Activated CD4-positive, alpha-beta memory T cell treated with anti-CD3 and anti-CD28 coated beads, Interleukin-2, amount 10 ng/mL, durations not matched to agents 7 days and 5 days (primary cell): ENCODE measurements around the gene YPEL4. TPM values are rescaled to one million over a fixed set of nuclear protein-coding genes. Genes with fewer than 3 reads are reported as not detected.

Experiments
- CTCF ChIA-PET: fragments of 350-600 bp; sonication (Branson Sonifier 250); formaldehyde crosslinking; loops from one replicate; lab custom pipeline; 2021; ENCODE audit warnings: antibody characterized with exemption, inconsistent platforms; lab: Charles Lee
- POLR2A ChIA-PET: fragments of 350-600 bp; sonication (Branson Sonifier 250); formaldehyde crosslinking; loops from one replicate; lab custom pipeline; 2021; ENCODE audit warnings: antibody characterized with exemption; lab: Charles Lee
- DNase-seq: peaks from one replicate; pipeline ENCODE4 v3.0.0-alpha.2; 2020
- H3K27ac Mint-ChIP-seq: one replicate; pipeline ENCODE4 v1.8.0; 2021; ENCODE audit warnings: mild to moderate bottlenecking, mixed read lengths
- H3K27me3 Mint-ChIP-seq: one replicate; pipeline ENCODE4 v1.8.0; 2021; ENCODE audit warnings: mixed read lengths
- H3K36me3 Mint-ChIP-seq: one replicate; pipeline ENCODE4 v1.8.0; 2021; ENCODE audit warnings: low read depth, mixed read lengths
- H3K4me1 Mint-ChIP-seq: one replicate; pipeline ENCODE4 v1.8.0; 2021; ENCODE audit warnings: mixed read lengths
- H3K4me3 Mint-ChIP-seq: one replicate; pipeline ENCODE4 v1.8.0; 2021; ENCODE audit warnings: mild to moderate bottlenecking, mixed read lengths
- H3K9me3 Mint-ChIP-seq: one replicate; pipeline ENCODE4 v1.8.0; 2021; ENCODE audit warnings: mixed read lengths
- total RNA-seq, 2 experiments: library from RNA; stranded (reverse); gene quantifications; one replicate each; pipeline ENCODE4 v1.2.3, GENCODE V29; 2021

The YPEL4 gene
- total RNA-seq, 2 experiments from 2014 or later, result 1.5 to 2.2 TPM

DNA sequence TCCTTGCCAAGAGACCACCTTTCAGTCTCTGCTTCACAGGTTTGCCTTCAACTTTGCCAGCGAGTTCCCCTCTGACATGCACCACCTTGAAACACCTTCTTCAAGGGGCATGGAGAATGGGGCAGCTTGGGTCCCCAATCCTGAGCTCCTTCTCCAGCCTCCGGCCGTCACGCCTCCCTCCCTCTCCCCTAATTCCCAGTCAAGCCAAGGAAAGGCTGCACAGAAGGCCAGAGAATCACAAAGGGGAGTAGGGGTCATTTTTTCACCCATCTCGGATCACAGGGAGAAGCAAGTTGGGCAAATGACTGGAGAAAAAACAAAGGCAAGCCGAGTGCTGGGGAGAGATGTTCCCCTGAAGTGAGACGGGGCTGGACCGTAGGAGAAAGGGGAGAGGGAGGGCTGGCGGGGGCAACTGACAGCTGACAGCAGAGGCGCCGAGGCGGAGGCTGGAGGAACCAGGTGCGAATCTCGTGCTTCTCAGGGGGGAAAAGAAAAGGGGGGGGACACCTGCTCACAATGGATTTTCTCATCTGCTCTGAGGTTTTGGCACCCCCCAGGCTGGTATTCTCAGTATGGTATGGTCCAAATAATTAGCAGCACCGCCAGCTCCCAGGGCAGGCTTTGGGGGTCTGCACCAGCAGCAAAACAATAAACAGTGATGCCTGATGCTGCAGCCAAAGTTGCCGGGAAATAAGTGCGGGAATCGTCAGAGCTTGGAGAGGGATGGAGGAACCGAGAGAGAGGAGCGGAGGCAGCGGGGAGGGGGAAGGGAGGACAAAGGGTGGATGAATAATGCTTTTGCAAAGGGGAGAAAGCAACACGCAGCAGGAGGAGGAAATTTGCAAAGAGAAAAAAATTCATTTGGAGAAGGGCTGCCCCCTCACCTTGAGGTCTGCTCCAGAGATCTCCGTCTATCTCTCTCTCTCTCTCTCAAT, 644 bp downstream of the YPEL4 start:
- H3K9me3 Mint-ChIP-seq, result no peaks in the 10 kb centered on the region
- no peak overlapping the region for H3K27ac Mint-ChIP-seq
- no peak for DNase-seq
- POLR2A ChIA-PET, result interaction anchor here (0.6 to 1.6 kb wide), 3 partner anchors 8 to 324 kb away, joined by 3 to 5 read pairs (median 3); partner anchors contain the start of gene UBE2L6
- CTCF ChIA-PET, result interaction anchor here (1.0 to 1.1 kb wide), 2 partner anchors 81 to 156 kb away, joined by 3 to 4 read pairs; partner anchors contain the start of gene UBE2L6
- peak overlapping the region; percentile 69 for H3K4me3 Mint-ChIP-seq
- H3K36me3 Mint-ChIP-seq, result no peaks in the 10 kb centered on the region
- H3K27me3 Mint-ChIP-seq, result peaks cover 55% of the 10 kb centered on the region
- peaks cover 49% of the 10 kb centered on the region for H3K4me1 Mint-ChIP-seq

DNA sequence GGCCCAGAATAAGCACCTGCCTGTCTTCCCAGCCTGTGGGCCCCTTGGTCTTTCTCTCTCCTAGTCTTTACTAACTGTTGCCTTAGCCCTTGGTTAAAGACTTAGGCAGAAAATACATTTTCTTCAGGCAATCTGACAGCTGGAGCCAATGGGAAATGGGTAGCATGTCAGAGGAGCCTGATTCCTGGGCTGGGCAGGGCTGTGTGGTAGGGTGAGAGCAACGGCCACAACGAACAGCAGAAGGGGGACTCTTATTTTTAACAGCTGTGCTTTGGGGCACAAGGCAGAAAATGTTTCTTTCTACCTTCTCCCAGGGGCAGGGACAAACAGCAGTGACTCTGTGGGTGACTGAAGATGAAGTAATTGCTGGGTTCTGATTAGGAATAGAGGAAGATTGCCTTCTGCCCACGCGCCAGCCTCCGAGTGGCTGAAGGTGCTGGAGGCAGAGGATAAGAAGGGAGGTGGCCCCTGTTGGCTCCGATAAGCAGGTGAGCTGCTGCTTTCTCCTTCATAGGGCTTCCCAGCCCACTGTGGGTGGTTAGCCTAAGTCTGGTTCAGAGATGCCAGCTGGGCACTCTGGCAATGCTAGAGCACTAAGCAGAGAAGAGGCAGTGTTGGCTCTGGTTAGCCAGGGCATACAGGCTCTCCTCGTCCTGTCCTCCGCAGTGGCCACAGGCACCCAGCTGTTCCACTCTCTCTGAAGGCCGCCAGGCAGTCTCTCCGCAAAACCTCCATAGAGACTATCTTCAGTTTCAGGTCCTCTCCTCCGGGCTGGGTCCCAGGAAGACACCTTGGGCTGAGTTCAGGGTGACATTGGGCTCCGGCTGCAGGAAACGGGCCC, 1.5 kb downstream of the YPEL4 start:
- Mint-ChIP-seq H3K27ac (no peak overlapping the region), H3K4me1 (peaks cover 48% of the 10 kb centered on the region), H3K36me3 (no peaks in the 10 kb centered on the region), H3K27me3 (peaks cover 61% of the 10 kb centered on the region), H3K4me3 (peak overlapping the region; percentile 69), H3K9me3 (no peaks in the 10 kb centered on the region)
- no peak for DNase-seq
- ChIA-PET POLR2A (interaction anchor here (1.1 to 1.6 kb wide), 2 partner anchors 9 to 80 kb away, joined by 3 to 5 read pairs; partner anchors contain the start of gene UBE2L6), CTCF (interaction anchor here (1.0 kb wide), 1 partner anchor 155 kb away, joined by 3 read pairs; no protein-coding TSS in a partner anchor)

DNA sequence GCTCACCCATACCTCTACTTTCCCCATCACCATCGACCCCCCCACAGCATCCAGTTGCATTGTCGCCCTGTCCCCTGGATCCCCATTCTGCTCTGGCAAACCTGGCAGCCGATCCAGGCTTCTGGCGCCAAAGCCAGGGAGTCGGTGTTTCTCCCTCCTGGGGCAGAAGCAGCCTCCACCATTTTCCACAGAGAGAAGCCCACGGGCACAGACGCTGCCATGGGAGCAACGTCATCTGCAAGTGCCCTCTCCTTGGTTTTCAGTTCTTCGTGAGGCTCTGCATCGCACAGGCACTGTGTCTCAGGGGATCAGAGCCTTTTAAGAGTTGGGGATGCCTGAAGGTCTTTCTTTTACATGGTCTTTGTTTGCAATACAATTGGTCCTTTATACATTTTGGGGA, 2.3 kb downstream of the YPEL4 start:
- Mint-ChIP-seq H3K4me3 (no peak overlapping the region), H3K27me3 (peaks cover 65% of the 10 kb centered on the region), H3K4me1 (peaks cover 42% of the 10 kb centered on the region), H3K9me3 (no peaks in the 10 kb centered on the region), H3K27ac (no peak overlapping the region), H3K36me3 (no peaks in the 10 kb centered on the region)
- POLR2A ChIA-PET, result interaction anchor here (0.7 to 3.7 kb wide), 3 partner anchors 19 to 94 kb away, joined by 3 to 15 read pairs (median 5); partner anchors contain the start of genes SELENOH and UBE2L6
- CTCF ChIA-PET, result interaction anchor here (1.4 to 1.6 kb wide), 2 partner anchors 89 to 189 kb away, joined by 4 to 5 read pairs; no protein-coding TSS in a partner anchor
- DNase-seq, result no peak

DNA sequence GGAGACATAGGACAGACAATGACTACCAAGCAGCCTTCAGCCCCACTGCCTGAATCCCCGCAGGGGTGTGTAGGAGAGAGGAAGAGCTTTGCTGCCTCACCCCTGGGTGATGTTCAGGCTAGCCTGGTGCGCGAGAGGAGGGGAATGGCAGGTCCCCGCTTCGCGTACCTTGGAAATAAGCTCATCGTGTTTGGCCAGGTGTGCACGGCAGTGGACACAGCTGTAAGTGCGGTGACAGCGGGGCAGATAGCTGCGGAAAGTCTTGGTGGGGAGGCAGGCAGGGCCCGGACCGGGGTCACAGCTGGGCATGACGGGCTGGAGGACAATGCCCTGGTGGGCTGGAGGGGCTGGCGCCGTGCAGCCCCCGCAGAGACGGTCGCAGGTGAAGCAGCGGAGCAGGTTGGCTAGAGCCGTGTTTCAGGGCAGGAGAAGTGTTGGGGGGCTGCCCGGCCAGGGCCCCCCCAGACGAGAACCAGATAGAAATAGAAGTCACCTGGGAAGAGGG, 2.9 kb downstream of the YPEL4 start:
- no peak overlapping the region for H3K4me3 Mint-ChIP-seq
- peaks cover 39% of the 10 kb centered on the region for H3K4me1 Mint-ChIP-seq
- peaks cover 65% of the 10 kb centered on the region for H3K27me3 Mint-ChIP-seq
- no peak overlapping the region for H3K27ac Mint-ChIP-seq
- no peaks in the 10 kb centered on the region for H3K9me3 Mint-ChIP-seq
- no peak for DNase-seq
- ChIA-PET CTCF (interaction anchor here (0.7 to 1.6 kb wide), 3 partner anchors 79 to 188 kb away, joined by 3 to 5 read pairs (median 4); partner anchors contain the start of gene UBE2L6), POLR2A (interaction anchor here (0.7 to 3.7 kb wide), 3 partner anchors 20 to 95 kb away, joined by 3 to 15 read pairs (median 5); partner anchors contain the start of genes SELENOH and UBE2L6)
- no peaks in the 10 kb centered on the region for H3K36me3 Mint-ChIP-seq

DNA sequence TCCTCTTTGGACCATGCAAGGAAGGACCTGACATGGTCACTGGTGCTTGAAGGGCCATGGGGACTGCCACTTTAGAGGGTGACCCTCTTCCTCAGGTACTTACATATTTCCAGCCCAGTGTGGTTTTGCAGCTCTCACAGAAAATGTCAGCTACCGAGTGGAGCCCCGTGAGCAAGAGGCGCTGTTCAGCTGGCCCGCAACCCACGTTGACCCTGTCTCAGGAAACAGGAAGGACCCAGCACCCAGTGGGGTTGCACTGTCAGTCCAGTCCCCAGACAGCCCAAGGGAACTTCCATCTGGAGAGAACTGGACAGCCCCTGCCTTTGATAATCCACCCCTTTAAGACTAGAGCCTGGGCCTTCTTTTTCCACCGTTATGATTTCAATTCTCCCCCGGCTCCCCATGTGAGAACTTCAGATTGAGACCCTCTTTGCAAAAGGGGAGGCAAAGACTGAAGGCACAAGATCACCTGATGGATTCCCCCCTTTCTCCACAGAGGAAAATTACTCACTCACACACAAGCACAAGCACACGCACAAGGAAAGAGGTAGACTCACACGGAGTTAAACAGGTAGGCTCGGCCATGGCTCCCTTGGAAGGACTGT, 3.4 kb downstream of the YPEL4 start:
- Mint-ChIP-seq H3K27me3 (peaks cover 67% of the 10 kb centered on the region), H3K4me1 (peaks cover 39% of the 10 kb centered on the region), H3K36me3 (no peaks in the 10 kb centered on the region), H3K9me3 (no peaks in the 10 kb centered on the region), H3K4me3 (no peak overlapping the region), H3K27ac (no peak overlapping the region)
- CTCF ChIA-PET, result interaction anchor here (0.7 to 1.6 kb wide), 3 partner anchors 79 to 188 kb away, joined by 3 to 5 read pairs (median 4); partner anchors contain the start of gene UBE2L6
- DNase-seq, result no peak
- POLR2A ChIA-PET, result interaction anchor here (3.7 kb wide), 1 partner anchor 79 kb away, joined by 15 read pairs; the partner anchor contains the start of gene UBE2L6

DNA sequence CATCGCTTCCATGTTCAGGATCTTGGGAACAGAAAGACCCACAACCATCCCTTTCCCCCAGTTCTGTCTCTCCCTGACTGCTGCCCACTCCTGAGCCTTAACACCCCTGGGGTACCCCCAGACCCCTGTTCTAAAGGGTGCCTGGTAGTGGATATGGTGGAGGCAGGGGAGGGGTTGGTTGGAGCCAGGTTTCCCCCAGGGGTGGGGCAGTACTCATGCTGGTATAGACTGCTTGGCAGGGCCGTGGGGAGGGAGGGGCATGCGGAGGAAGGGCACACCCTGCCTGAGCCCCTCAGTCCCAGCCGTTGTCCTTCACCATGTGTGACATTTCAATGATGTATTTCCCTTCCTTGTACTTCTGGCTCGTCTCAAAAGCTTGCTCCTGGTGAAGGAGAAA, 4.0 kb downstream of the YPEL4 start:
- no peak overlapping the region for H3K27ac Mint-ChIP-seq
- H3K4me1 Mint-ChIP-seq, result peaks cover 38% of the 10 kb centered on the region
- H3K9me3 Mint-ChIP-seq, result no peaks in the 10 kb centered on the region
- ChIA-PET CTCF (interaction anchor here (1.7 to 9.2 kb wide), 5 partner anchors 14 to 189 kb away, joined by 5 to 206 read pairs (median 36); partner anchors contain the start of gene UBE2L6), POLR2A (interaction anchor here (3.7 kb wide), 1 partner anchor 78 kb away, joined by 15 read pairs; the partner anchor contains the start of gene UBE2L6)
- no peaks in the 10 kb centered on the region for H3K36me3 Mint-ChIP-seq
- DNase-seq, result no peak
- H3K27me3 Mint-ChIP-seq, result peaks cover 67% of the 10 kb centered on the region
- no peak overlapping the region for H3K4me3 Mint-ChIP-seq

DNA sequence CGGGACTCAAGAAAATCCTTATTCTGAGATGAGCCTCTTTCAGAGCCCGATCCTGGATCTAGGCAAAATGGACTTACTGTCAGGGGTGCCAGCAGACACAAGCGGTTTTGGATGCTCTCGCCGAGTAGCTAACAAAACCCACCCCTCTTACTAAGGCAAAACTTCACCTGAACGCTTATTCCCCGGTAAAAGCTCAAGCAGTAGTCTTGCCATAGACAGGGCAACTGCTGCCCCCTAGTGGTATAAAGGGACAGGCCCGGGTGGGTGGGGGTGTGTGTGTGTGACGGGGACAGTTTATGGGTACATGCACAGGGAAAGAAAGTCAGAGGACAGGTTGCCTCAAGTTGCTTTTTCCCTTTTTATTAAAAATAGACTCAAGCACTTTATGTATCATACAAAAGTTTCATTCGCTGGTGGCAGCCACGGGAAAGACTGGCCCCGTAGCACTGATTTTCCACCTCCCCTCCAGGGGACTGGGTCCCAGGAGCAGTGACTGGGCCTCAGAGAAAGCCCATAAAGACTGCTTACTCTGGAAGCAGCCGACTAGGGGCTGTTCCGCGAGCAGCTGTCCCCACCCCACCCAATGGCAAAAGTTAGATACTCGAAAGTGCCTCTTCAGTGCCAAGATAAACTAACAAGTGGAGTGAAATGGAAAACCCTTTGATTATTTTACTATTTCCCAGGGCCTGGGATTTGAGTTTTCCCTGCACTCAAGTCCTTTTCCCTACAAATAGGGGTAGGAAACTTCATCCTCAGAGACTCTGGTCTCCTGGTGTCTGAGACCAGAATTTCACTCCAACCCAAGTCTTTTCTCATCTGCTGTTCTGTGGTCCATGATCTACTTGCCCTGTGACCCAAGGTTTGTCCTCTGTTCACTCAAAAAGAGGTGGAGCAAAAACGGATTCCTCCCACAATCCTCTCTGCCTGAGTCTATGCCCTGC, 4.7 kb downstream of the YPEL4 start:
- H3K27ac Mint-ChIP-seq, result no peak overlapping the region
- DNase-seq, result peak; percentile 85
- H3K4me1 Mint-ChIP-seq, result peaks cover 31% of the 10 kb centered on the region
- H3K27me3 Mint-ChIP-seq, result peaks cover 64% of the 10 kb centered on the region
- no peaks in the 10 kb centered on the region for H3K9me3 Mint-ChIP-seq
- CTCF ChIA-PET, result interaction anchor here (0.5 to 9.2 kb wide), 35 partner anchors 8 to 299 kb away, joined by 3 to 206 read pairs (median 4); partner anchors contain the start of genes CLP1, SELENOH, SLC43A1 and TIMM10
- no peak overlapping the region for H3K4me3 Mint-ChIP-seq
- H3K36me3 Mint-ChIP-seq, result no peaks in the 10 kb centered on the region
- POLR2A ChIA-PET, result interaction anchor here (3.7 kb wide), 1 partner anchor 77 kb away, joined by 15 read pairs; the partner anchor contains the start of gene UBE2L6

DNA sequence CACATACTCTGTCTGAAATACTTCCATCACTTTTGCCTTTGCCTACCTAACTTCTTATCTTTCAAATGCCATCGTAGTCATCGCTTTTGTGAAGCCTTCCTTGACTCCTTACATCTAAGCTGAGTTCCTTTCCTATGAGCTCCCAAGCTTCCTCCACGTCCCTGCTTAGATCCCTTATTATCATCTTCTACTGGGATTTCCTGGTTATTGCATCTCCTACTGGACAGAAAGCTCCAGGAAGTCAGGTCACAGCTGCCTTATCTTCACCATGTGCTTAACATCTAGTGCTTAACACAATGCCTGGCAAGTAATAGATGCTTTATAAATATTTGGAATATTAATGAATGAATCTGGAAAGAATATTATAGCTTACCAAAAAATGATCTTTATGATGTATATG, 5.9 kb downstream of the YPEL4 start:
- peaks cover 25% of the 10 kb centered on the region for H3K4me1 Mint-ChIP-seq
- no peak for DNase-seq
- H3K9me3 Mint-ChIP-seq, result no peaks in the 10 kb centered on the region
- no peaks in the 10 kb centered on the region for H3K36me3 Mint-ChIP-seq
- POLR2A ChIA-PET, result interaction anchor here (3.7 kb wide), 1 partner anchor 76 kb away, joined by 15 read pairs; the partner anchor contains the start of gene UBE2L6
- H3K27ac Mint-ChIP-seq, result no peak overlapping the region
- CTCF ChIA-PET, result interaction anchor here (0.6 to 9.2 kb wide), 32 partner anchors 7 to 1256 kb away, joined by 3 to 206 read pairs (median 4); partner anchors contain the start of genes CLP1, SELENOH, SLC43A1 and TIMM10
- H3K27me3 Mint-ChIP-seq, result peaks cover 54% of the 10 kb centered on the region
- H3K4me3 Mint-ChIP-seq, result no peak overlapping the region

DNA sequence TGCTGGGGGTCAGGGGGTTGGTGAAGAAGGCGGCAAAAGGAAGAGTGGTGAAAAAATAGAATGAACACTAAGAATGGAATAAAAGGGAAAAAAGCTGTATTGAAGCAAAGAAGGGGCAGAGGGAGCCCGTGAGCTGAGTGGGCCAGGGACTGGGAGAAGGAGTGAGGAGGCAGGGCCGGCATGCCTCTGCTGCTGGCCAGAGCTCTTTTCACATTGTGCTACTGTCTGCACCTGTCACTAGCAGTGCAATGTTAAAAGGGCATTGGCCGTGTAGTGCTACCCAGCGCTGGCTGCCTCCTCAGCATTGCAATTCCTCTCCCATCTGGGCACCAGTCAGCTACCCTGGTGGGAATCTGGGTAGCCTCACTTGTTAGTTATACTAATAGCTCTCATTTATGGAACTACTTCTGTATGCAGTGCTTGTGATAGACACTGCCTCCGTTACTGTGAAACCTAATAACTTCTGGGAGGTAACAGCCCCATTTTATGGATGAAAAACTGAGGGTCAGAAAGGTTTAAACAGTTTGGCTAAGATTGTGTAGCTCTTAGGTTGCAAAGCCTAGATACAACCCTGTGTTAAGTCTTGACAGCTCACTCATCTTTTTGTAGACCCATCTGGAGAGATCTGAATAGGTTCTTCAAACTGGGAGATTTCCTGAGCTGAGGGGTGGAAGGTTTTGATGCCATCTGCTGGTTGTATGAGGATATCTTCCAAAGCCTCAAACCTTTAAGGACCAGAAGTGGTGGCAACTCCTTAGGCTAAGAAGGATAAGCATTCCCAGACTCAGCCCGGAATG, 8.5 kb downstream of the YPEL4 start:
- peaks cover 44% of the 10 kb centered on the region for H3K27me3 Mint-ChIP-seq
- H3K9me3 Mint-ChIP-seq, result no peaks in the 10 kb centered on the region
- no peaks in the 10 kb centered on the region for H3K36me3 Mint-ChIP-seq
- H3K4me3 Mint-ChIP-seq, result no peak overlapping the region
- H3K27ac Mint-ChIP-seq, result no peak overlapping the region
- CTCF ChIA-PET, result interaction anchor here (0.6 to 9.2 kb wide), 27 partner anchors 9 to 347 kb away, joined by 3 to 206 read pairs (median 5); partner anchors contain the start of genes P2RX3, TIMM10 and UBE2L6
- DNase-seq, result no peak
- peaks cover 15% of the 10 kb centered on the region for H3K4me1 Mint-ChIP-seq
- POLR2A ChIA-PET, result interaction anchor here (0.5 to 1.1 kb wide), 3 partner anchors 66 to 82 kb away, joined by 3 to 5 read pairs (median 4); partner anchors contain the start of gene UBE2L6
